Esophagus squamous epithelium (tissue), 5 donors: ENCODE data around the gene CD48. TPM values are rescaled to one million over a fixed set of nuclear protein-coding genes. Genes with fewer than 3 reads are reported as not detected.

Experiments used
- DNase-seq: peaks from one replicate; lab custom pipeline; 2025; lab: John Stamatoyannopoulos, UW
- H3K27ac ChIP-seq, 4 donors: fragments of 200-600 bp; sonication (generic); one replicate each; pipeline ENCODE4 v1.5.1; 2016 to 2019; ENCODE audit warnings: mild to moderate bottlenecking in 1 of 4
- H3K27me3 ChIP-seq, 4 donors: fragments of 200-600 bp; sonication (generic); 1 replicate in 3 of 4; 2 replicates in 1 of 4; pipeline versions ENCODE4 v1.5.1 to v1.6.0; 2017 to 2021; ENCODE audit warnings: antibody characterized with exemption in 1 of 4
- H3K36me3 ChIP-seq, 3 donors: fragments of 200-600 bp; sonication (generic); one replicate each; pipeline ENCODE4 v1.5.1; 2016 to 2019
- H3K4me1 ChIP-seq, 3 donors: fragments of 200-600 bp; sonication (generic); one replicate each; pipeline ENCODE4 v1.5.1; 2017 to 2019
- H3K4me3 ChIP-seq, 4 donors: fragments of 200-600 bp; sonication (generic); 1 replicate in 3 of 4; 2 replicates in 1 of 4; pipeline ENCODE4 v1.5.1; 2016 to 2019; ENCODE audit warnings: mild to moderate bottlenecking in 2 of 4, moderate library complexity in 1 of 4
- H3K9me3 ChIP-seq, 3 donors: fragments of 200-600 bp; sonication (generic); one replicate each; pipeline ENCODE4 v1.5.1; 2016 to 2019
- CTCF ChIP-seq, 6 experiments: fragments of 450-650 bp in 4 of 6; fragments of 200-600 bp in 2 of 6; sonication (generic) in 2 of 6; IDR thresholded peaks; one replicate each; pipeline ENCODE4 v1.5.1; 2016 to 2019; ENCODE audit warnings: antibody characterized with exemption in 6 of 6, mild to moderate bottlenecking in 4 of 6, moderate library complexity in 4 of 6
- POLR2A ChIP-seq, 4 donors: fragments of 450-650 bp; IDR thresholded peaks; one replicate each; pipeline ENCODE4 v1.6.1; 2017; ENCODE audit warnings: antibody characterized with exemption in 4 of 4, mild to moderate bottlenecking in 4 of 4, moderate library complexity in 3 of 4
- WGBS, 2 donors: methylation state at CpG; one replicate each; pipeline ENCODE4 v1.1.5; 2018; 5-methylcytosine and 5-hydroxymethylcytosine counted together
- intact Hi-C: fragments of 100-400 bp; cut with DNase I; formaldehyde crosslinking; loops from one replicate; pipeline ENCODE4 v1.15.0; 2022
- total RNA-seq, 4 donors: library from RNA; depleted of rRNA; stranded (reverse); fragments of >200 nt; gene quantifications; one replicate each; pipeline ENCODE4 v1.1.0, GENCODE V29; 2016
- donor health status: DM: yes; HTN: yes; CAD: no.

CD48 gene
- total RNA-seq, 4 donors from 2014 or later, result 1.1 to 13.7 (median 5.3) TPM

DNA sequence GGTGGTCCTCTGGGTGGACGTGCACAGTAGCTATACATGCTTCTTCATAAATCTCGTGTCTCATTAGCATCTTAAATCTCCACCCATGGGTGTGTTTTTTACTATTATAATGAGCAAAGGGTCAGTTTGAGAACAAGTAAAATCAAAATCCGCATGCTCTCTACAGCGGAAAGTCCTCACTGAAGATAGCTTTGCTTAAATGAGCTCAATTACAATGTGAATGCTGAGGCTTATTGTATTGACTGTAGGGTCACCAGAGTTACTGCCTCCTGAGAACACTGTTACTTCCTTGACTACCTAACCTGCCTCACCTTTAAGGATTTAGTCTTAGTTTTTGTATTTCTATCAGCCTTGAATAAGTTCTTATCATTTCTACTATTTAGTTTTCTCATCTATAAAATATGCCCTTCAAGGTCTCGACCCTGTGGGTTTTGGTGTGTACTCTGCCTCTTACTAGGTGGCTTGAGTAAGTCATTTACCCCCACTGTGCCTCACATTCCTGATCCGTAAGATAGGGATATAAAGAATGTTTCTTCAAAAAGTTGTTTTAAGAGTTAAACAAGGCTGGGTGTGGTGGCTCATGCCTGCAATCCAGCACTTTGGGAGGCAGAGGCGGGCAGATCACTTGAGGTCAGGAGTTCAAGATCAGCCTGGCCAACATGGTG is 35.3 kb upstream of the CD48 start:
- intact Hi-C loops, result no loop called here
- peaks cover 0 to 11% (median 0%) of the 10 kb centered on the region in 4 donors for H3K27me3 ChIP-seq
- H3K36me3 ChIP-seq, result no peaks in the 10 kb centered on the region
- peaks cover 3 to 16% (median 7%) of the 10 kb centered on the region in 3 donors for H3K4me1 ChIP-seq
- H3K9me3 ChIP-seq, result no peaks in the 10 kb centered on the region
- TF ChIP-seq POLR2A (IDR thresholded peaks at IDR 0.05) (no peak), CTCF (IDR thresholded peaks at IDR 0.05) (no peak)
- no peak overlapping the region for H3K4me3 ChIP-seq
- 82% methylated on average over 7 of the region's 7 CpGs for WGBS, 2 donors
- H3K27ac ChIP-seq, result no peak overlapping the region
- DNase-seq, result no peak

DNA sequence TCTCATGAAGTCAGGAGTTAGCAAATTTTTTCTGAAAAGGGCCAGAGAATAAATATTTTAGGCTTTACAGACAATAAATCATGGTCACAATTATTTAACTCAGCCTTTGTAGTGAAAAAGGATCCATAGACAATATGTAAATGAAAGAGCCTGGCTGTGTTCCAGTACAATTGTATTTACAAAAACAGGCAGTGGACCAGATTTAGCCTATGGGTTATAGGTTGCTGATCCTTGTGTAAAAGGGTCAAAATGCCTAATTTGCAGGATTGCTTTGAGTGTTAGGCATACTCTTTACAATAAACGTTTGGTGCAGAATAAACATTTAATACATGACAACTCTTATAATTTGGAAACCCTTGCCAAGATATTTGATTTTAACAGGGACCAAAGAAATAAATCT is 33.9 kb upstream of the CD48 start:
- WGBS, 2 donors, result 17 to 27% methylated on average over 1 of the region's 1 CpG
- H3K9me3 ChIP-seq, result no peaks in the 10 kb centered on the region

DNA sequence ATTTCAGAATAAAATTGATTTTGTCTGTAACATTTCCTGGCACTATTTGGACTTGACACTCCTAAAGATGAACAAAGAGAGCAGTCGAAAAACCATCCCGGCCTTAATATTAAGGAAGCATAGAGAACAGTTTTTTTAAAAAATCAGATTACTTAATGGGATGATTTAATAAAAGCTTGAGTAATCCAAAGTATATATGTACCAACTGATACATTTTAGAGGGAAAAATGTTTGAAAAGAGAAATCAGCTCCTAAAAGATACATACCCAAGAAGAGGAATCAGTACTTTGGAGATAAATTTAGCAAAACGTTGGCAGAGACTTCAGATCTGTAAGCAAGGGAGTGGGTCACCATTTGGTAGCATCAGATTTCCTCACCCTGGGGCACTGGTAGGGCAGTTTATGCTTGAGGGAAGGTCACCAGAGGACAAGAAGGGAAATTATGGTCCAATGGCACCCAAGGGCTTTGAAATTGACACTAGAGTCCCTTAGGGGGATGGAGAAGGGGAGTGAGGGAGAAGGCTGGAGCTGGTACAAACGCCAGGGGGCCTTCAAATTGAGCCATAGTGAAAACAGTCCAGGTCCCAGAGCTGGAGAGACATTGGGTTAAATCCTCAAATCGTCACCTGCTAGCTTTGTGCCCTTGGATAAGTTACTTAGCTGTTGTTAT is 33.4 kb upstream of the CD48 start:
- Histone ChIP-seq H3K27me3 (peaks cover 0 to 4% (median 0%) of the 10 kb centered on the region in 4 donors), H3K9me3 (no peaks in the 10 kb centered on the region), H3K36me3 (no peaks in the 10 kb centered on the region), H3K27ac (no peak overlapping the region), H3K4me3 (no peak overlapping the region), H3K4me1 (peaks cover 3 to 16% (median 7%) of the 10 kb centered on the region in 3 donors)
- WGBS, 2 donors, result 65 to 72% methylated on average over 5 of the region's 5 CpGs
- no peak for TF ChIP-seq CTCF (IDR thresholded peaks at IDR 0.05)
- no peak for TF ChIP-seq POLR2A (IDR thresholded peaks at IDR 0.05)
- intact Hi-C loops, result no loop called here
- DNase-seq, result no peak

More for the DNA sequence above, 33.9 kb upstream of the CD48 start:
- H3K27me3 ChIP-seq, result peaks cover 0 to 10% (median 0%) of the 10 kb centered on the region in 4 donors
- H3K4me3 ChIP-seq, result no peak overlapping the region
- intact Hi-C loops, result no loop called here
- no peaks in the 10 kb centered on the region for H3K36me3 ChIP-seq
- H3K4me1 ChIP-seq, result peaks cover 3 to 16% (median 7%) of the 10 kb centered on the region in 3 donors
- H3K27ac ChIP-seq, result no peak overlapping the region
- no peak for TF ChIP-seq POLR2A (IDR thresholded peaks at IDR 0.05)
- TF ChIP-seq CTCF (IDR thresholded peaks at IDR 0.05), result no peak
- no peak for DNase-seq

DNA sequence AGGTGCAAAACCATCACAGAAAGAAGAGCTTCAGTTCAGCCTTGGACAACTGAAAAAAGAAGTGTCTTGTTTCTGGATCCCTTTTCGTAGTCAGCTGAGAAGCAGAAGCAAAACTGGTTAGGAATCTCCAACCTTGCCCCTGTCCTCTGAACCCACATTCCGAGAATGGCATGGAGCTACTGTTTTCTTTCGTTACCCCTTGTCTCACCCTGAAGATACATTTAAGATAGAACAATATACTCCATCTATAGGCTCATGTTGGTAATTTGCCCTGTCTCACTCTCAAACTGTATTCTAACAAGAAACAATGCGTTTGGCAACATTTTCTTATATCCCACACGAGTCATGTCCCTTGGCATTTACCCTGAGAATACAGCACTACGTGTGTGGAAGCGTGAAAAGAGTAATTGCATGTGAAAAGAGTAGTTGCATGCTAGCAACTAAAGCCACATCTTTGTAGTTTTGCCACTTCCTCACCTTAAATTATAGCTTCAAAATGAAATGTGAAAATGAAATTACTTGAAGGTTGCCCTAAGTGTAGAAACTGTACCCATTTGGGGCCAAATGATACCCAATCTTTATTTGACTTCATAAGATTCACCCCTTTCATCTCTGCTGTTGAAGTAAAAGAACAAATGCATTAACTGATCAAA is 32.7 kb upstream of the CD48 start:
- intact Hi-C loops, result no loop called here
- TF ChIP-seq CTCF (IDR thresholded peaks at IDR 0.05) (no peak), POLR2A (IDR thresholded peaks at IDR 0.05) (no peak)
- no peak for DNase-seq
- 53 to 55% methylated on average over 7 of the region's 7 CpGs for WGBS, 2 donors
- no peaks in the 10 kb centered on the region for H3K9me3 ChIP-seq
- no peaks in the 10 kb centered on the region for H3K36me3 ChIP-seq
- no peak overlapping the region for H3K4me3 ChIP-seq
- H3K4me1 ChIP-seq, result peaks cover 3 to 14% (median 7%) of the 10 kb centered on the region in 3 donors
- no peaks in the 10 kb centered on the region for H3K27me3 ChIP-seq
- H3K27ac ChIP-seq, result no peak overlapping the region

DNA sequence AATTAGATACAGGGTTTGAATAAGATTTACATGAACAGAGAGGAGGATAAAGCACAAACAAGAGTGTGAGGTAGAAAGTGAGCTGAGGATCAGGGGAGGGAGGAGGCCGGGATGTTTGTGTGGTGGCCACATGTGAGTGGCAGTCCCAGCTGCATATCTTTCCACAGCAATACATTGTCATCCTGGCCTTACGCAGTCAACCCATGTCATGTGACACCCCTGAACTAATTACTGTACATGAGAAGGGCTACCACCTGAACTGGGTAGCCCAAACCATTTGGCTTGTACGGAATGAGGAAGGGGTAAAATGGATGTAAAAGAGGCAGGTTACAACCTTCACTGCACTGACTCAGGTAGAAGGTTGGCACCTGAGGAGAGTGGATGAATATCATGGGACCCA is 31.6 kb upstream of the CD48 start:
- no peaks in the 10 kb centered on the region for H3K36me3 ChIP-seq
- no peak overlapping the region for H3K4me3 ChIP-seq
- no peaks in the 10 kb centered on the region for H3K27me3 ChIP-seq
- H3K4me1 ChIP-seq, result peaks cover 0 to 12% (median 0%) of the 10 kb centered on the region in 3 donors
- intact Hi-C loops, result no loop called here
- no peaks in the 10 kb centered on the region for H3K9me3 ChIP-seq
- TF ChIP-seq CTCF (IDR thresholded peaks at IDR 0.05) (no peak), POLR2A (IDR thresholded peaks at IDR 0.05) (no peak)
- 92% methylated on average over 3 of the region's 3 CpGs for WGBS, 2 donors
- H3K27ac ChIP-seq, result no peak overlapping the region
- DNase-seq, result no peak
